NB4 (cell line): Measurements from ENCODE around the gene LRRC3C.

Experiments
- DNase-seq: peaks from one replicate; pipeline ENCODE4 v3.0.0; 2010; ENCODE audit warnings: low read depth
- H3K4me3 ChIP-seq: one replicate; pipeline ENCODE4 v1.5.1; 2011; ENCODE audit warnings: mild to moderate bottlenecking, low read depth, low read length, moderate library complexity
- CTCF ChIP-seq: IDR thresholded peaks from one replicate; pipeline ENCODE4 v1.5.1; 2012; ENCODE audit warnings: low read depth, low read length
- MAX ChIP-seq: IDR thresholded peaks from 2 replicates; pipeline ENCODE4 v1.6.1; 2011; ENCODE audit warnings: low read depth, low read length
- MYC ChIP-seq: IDR thresholded peaks from 2 replicates; pipeline ENCODE4 v1.6.1; 2011; ENCODE audit warnings: low read depth, low read length
- POLR2A ChIP-seq: IDR thresholded peaks from 2 replicates; pipeline ENCODE4 v1.6.1; 2011; ENCODE audit warnings: mild to moderate bottlenecking; ENCODE audit not compliant: insufficient read length; ENCODE audit errors: extremely low read depth

The LRRC3C gene

DNA sequence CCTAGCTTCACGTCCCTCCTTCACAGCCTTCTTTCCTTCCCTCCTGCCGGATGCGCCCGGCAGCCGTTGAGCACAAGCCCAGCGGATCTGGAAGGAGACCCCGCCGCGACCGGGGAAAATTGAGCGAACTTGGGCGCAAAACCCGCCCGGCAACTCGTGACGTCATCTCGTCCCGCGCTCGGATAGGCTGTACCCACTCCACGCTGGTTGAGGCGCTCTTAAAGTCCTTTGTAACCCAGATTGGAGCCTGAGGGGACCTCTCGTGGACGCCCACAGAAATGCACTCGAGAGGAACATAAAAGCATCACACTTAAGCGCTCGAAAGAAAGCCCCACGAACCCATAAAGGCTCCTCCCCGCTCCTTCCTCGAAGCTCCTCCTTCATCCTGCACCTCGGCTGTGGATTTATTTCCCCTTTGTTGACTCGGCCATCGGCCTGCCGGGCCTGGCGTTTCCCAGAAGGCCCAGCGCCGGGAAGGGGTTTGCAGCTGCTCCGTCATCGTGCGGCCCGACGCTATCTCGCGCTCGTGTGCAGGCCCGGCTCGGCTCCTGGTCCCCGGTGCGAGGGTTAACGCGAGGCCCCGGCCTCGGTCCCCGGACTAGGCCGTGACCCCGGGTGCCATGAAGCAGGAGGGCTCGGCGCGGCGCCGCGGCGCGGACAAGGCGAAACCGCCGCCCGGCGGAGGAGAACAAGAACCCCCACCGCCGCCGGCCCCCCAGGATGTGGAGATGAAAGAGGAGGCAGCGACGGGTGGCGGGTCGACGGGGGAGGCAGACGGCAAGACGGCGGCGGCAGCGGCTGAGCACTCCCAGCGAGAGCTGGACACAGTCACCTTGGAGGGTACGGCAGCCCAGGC, 53.0 kb downstream of the LRRC3C start, which contains the start of gene PSMD3:
Gene PSMD3, plus strand, starts transcription at position 457 of the 856 bp plus-strand sequence. Its CDS starts 164 bp downstream, at position 621.
- peak; percentile 100 for DNase-seq
- peak; percentile 79 for TF ChIP-seq POLR2A
- TF ChIP-seq MYC = peak; percentile 92
- peak; percentile 79 for TF ChIP-seq CTCF
- peak; percentile 66 for TF ChIP-seq MAX
- peak within 1 kb of the TSS; percentile 96 for H3K4me3 ChIP-seq

DNA sequence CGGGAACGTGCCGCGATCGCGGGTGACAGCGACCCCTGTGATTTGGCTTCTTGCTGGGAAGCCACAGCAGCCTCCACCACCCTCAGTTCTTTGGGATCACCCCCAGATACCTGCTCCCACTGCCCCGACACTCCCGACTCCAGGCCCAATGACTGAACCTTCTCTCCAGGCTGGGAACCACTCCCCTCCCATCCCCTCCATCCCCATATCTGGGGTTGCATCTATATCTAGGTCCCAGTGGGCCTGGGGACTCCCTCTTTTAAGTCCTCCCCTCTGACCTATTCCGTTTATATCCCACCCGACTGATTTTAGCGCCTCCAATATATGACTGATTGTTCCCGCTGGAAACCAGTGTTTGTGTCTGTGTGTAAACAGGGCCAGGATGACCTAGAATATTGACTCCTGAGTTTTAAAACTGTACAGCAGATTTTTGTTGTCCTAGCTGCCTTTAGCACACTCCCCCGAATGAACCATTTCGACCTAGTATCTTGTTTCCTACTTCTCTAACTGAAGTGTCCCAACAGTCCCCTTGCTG, 53.7 kb downstream of the LRRC3C start:
- TF ChIP-seq POLR2A = no peak
- no peak for TF ChIP-seq CTCF
- no peak for TF ChIP-seq MAX
- TF ChIP-seq MYC = no peak
- peak overlapping the region; percentile 96 for H3K4me3 ChIP-seq
- DNase-seq = peak; percentile 30

DNA sequence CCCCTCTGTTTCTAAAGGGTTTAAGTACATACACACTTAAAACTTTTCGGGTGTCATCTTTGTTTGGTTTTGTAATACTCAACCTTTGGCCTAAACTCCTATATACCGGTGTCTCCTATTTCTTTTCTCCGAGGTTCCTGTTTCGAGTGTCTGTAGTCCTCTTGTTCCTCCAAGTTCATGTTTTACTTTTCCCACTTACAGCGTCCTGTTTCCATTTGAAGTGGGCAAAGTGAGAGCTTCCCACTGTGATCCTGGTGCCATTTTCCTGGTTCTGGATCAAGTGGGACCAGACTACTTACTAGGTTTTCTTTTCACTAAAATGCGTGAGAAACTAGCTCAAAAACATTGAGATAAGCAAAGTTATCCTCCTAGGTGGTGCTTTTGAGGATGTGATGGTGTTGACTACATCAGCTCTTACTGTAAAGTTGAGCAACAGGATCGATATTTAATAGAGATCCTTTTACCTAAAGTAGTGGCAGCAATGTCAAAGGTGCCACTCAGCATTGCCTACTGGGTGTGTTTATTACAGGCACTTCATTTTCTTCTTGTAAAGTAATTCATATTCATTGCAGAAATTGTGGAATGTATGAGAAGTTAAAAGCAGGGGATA, 54.3 kb downstream of the LRRC3C start:
- no peak for TF ChIP-seq MAX
- TF ChIP-seq CTCF = no peak
- no peak for TF ChIP-seq POLR2A
- no peak for TF ChIP-seq MYC
- DNase-seq = peak; percentile 46
- peak overlapping the region; percentile 96 for H3K4me3 ChIP-seq

- TF ChIP-seq MYC (no peak), POLR2A (no peak), MAX (no peak)
Measured at GRCh38 chr17:39988206-39988810, 60.8 kb downstream of the LRRC3C start.

GRCh38 chr17:39994448-39994847, 66.9 kb downstream of the LRRC3C start:
- H3K4me3 ChIP-seq = no peak overlapping the region
- no peak for TF ChIP-seq POLR2A
- no peak for TF ChIP-seq MAX
- TF ChIP-seq CTCF = no peak
- no peak for TF ChIP-seq MYC
- DNase-seq = no peak

More at GRCh38 chr17:39988206-39988810, 60.8 kb downstream of the LRRC3C start:
- no peak overlapping the region for H3K4me3 ChIP-seq
- no peak for DNase-seq
